SK-N-SH treated with all-trans-retinoic acid at 6 μM for 48 hours (cell line): ENCODE data around the gene SUDS3.
"Not testable (repeated sequence)": the region's sequence is repeated elsewhere in the genome, so short reads cannot be mapped to it uniquely, and the experiment has no call there.

Experiments
- ATAC-seq: fragments of 200-7000 bp; cut with Tn5 transposase; 3 replicates; pipeline ENCODE4 v1.9.1; 2020; ENCODE audit warnings: mild to moderate bottlenecking, moderate library complexity
- ARNTL ChIP-seq: fragments of 450-650 bp; formaldehyde crosslinking; IDR thresholded peaks from 2 replicates; pipeline ENCODE4 v1.5.0; 2020; ENCODE audit warnings: low read depth, mild to moderate bottlenecking, moderate library complexity, borderline replicate concordance
- BACH2 ChIP-seq: fragments of 250-450 bp; sonication (Bioruptor Pico); IDR thresholded peaks from 2 replicates; pipeline ENCODE4 v1.9.0; 2021; ENCODE audit warnings: mild to moderate bottlenecking, borderline replicate concordance
- CREB5 ChIP-seq: fragments of 250-450 bp; sonication (Bioruptor Pico); IDR thresholded peaks from 2 replicates; pipeline ENCODE4 v1.5.1; 2020; ENCODE audit warnings: low read depth, mild to moderate bottlenecking, moderate library complexity
- CSDC2 ChIP-seq: fragments of 250-450 bp; sonication (Bioruptor Pico); IDR thresholded peaks from 2 replicates; pipeline ENCODE4 v1.5.0; 2020; ENCODE audit warnings: mild to moderate bottlenecking, moderate library complexity
- CSRNP3 ChIP-seq: fragments of 250-450 bp; sonication (Bioruptor Pico); IDR thresholded peaks from 2 replicates; pipeline ENCODE4 v1.5.1; 2021; ENCODE audit warnings: mild to moderate bottlenecking, moderate library complexity
- GLIS3 ChIP-seq: fragments of 250-450 bp; sonication (Bioruptor Pico); IDR thresholded peaks from 2 replicates; pipeline ENCODE4 v1.5.0; 2020; ENCODE audit warnings: mild to moderate bottlenecking, moderate library complexity
- ISL1 ChIP-seq: fragments of 250-450 bp; sonication (Bioruptor Pico); IDR thresholded peaks from 2 replicates; pipeline ENCODE4 v2.1.2; 2022; ENCODE audit warnings: mild to moderate bottlenecking, moderate library complexity
- OSR1 ChIP-seq: fragments of 250-450 bp; sonication (Bioruptor Pico); IDR thresholded peaks from 2 replicates; pipeline ENCODE4 v1.8.0; 2022; ENCODE audit warnings: moderate library complexity, mild to moderate bottlenecking, inconsistent platforms
- PATZ1 ChIP-seq: fragments of 250-450 bp; sonication (Bioruptor Pico); IDR thresholded peaks from 2 replicates; pipeline ENCODE4 v1.8.0; 2020; ENCODE audit warnings: mild to moderate bottlenecking, moderate library complexity, borderline replicate concordance
- POU6F1 ChIP-seq: fragments of 250-450 bp; sonication (Bioruptor Pico); IDR thresholded peaks from 2 replicates; pipeline ENCODE4 v1.8.0; 2021; ENCODE audit warnings: low read depth, mild to moderate bottlenecking, moderate library complexity, borderline replicate concordance
- PPARA ChIP-seq: fragments of 250-450 bp; sonication (Bioruptor Pico); IDR thresholded peaks from 2 replicates; pipeline ENCODE4 v1.5.0; 2020; ENCODE audit warnings: mild to moderate bottlenecking, borderline replicate concordance
- RARB ChIP-seq: fragments of 250-450 bp; sonication (Bioruptor Pico); IDR thresholded peaks from 2 replicates; pipeline ENCODE4 v1.8.0; 2021; ENCODE audit warnings: mild to moderate bottlenecking, moderate library complexity
- SNAI2 ChIP-seq: fragments of 250-450 bp; sonication (Bioruptor Pico); IDR thresholded peaks from 2 replicates; pipeline ENCODE4 v1.5.0; 2020; ENCODE audit warnings: mild to moderate bottlenecking, moderate library complexity
- TCF4 ChIP-seq: fragments of 250-450 bp; sonication (Bioruptor Pico); IDR thresholded peaks from 2 replicates; pipeline ENCODE4 v1.8.0; 2021; ENCODE audit warnings: mild to moderate bottlenecking, moderate library complexity, borderline replicate concordance
- TOX ChIP-seq: fragments of 250-450 bp; sonication (Bioruptor Pico); IDR thresholded peaks from 2 replicates; pipeline ENCODE4 v1.8.0; 2021; ENCODE audit warnings: mild to moderate bottlenecking, moderate library complexity, borderline replicate concordance
- TSHZ2 ChIP-seq: fragments of 250-450 bp; sonication (Bioruptor Pico); IDR thresholded peaks from 2 replicates; pipeline ENCODE4 v1.5.0; 2020; ENCODE audit warnings: mild to moderate bottlenecking, moderate library complexity
- ZC3H10 ChIP-seq: fragments of 250-450 bp; sonication (Bioruptor Pico); IDR thresholded peaks from 2 replicates; pipeline ENCODE4 v1.5.1; 2021; ENCODE audit warnings: mild to moderate bottlenecking, moderate library complexity
- ZFP3 ChIP-seq: fragments of 250-450 bp; sonication (Bioruptor Pico); IDR thresholded peaks from 2 replicates; pipeline ENCODE4 v1.5.0; 2020; ENCODE audit warnings: mild to moderate bottlenecking, moderate library complexity
- ZNF8 ChIP-seq: fragments of 450-650 bp; formaldehyde crosslinking; IDR thresholded peaks from 2 replicates; pipeline ENCODE4 v1.5.0; 2020; ENCODE audit warnings: mild to moderate bottlenecking, moderate library complexity

SUDS3 gene

GRCh38 chr12:118347916-118348315, 28.4 kb upstream of the SUDS3 start (continued):
- no peak for TF ChIP-seq CREB5

- no peak for ATAC-seq
- TF ChIP-seq CSRNP3 (no peak), TOX (CRISPR knock-in tag) (no peak), TCF4 (CRISPR knock-in tag) (no peak), OSR1 (CRISPR knock-in tag) (no peak), PATZ1 (no peak), ZC3H10 (no peak), CREB5 (no peak), ZFP3 (CRISPR knock-in tag) (no peak), TSHZ2 (CRISPR knock-in tag) (no peak)
These were observed 25.3 kb upstream of the SUDS3 start for GRCh38 chr12:118350908-118351559.

- no peak for ATAC-seq
- TF ChIP-seq TSHZ2 (CRISPR knock-in tag) (no peak), BACH2 (CRISPR knock-in tag) (no peak), GLIS3 (CRISPR knock-in tag) (no peak)
These were observed 22.6 kb upstream of the SUDS3 start for GRCh38 chr12:118353721-118354120.

GRCh38 chr12:118354503-118354902, 21.9 kb upstream of the SUDS3 start:
- ATAC-seq = not testable (repeated sequence)

GRCh38 chr12:118354903-118355302, 21.5 kb upstream of the SUDS3 start:
- ATAC-seq = no peak
- TF ChIP-seq OSR1 (CRISPR knock-in tag) (no peak), ZNF8 (no peak), POU6F1 (no peak), SNAI2 (no peak), ISL1 (CRISPR knock-in tag) (no peak), CSDC2 (CRISPR knock-in tag) (no peak), ZC3H10 (no peak), TOX (CRISPR knock-in tag) (no peak), PPARA (CRISPR knock-in tag) (no peak), PATZ1 (no peak), ARNTL (no peak), RARB (CRISPR knock-in tag) (no peak)
